B cell (primary cell): ENCODE data around the gene CTSD. TPM values are rescaled to one million over a fixed set of nuclear protein-coding genes. Genes with fewer than 3 reads are reported as not detected.
"Not testable (repeated sequence)": the region's sequence is repeated elsewhere in the genome, so short reads cannot be mapped to it uniquely, and the experiment has no call there.

Experiments used
- ATAC-seq: fragments of 200-7000 bp; cut with Tn5 transposase; one replicate; pipeline ENCODE4 v1.10.0; 2021; ENCODE audit warnings: low read depth, mild to moderate bottlenecking, moderate number of reproducible peaks, moderate library complexity
- CTCF ChIA-PET: fragments of 350-600 bp; sonication (Branson Sonifier 250); formaldehyde crosslinking; loops from one replicate; lab custom pipeline; 2021; ENCODE audit warnings: antibody characterized with exemption, inconsistent platforms; lab: Charles Lee
- POLR2A ChIA-PET: fragments of 350-600 bp; sonication (Branson Sonifier 250); formaldehyde crosslinking; loops from one replicate; lab custom pipeline; 2021; ENCODE audit warnings: antibody characterized with exemption; lab: Charles Lee
- DNase-seq: peaks from one replicate; pipeline ENCODE4 v3.0.0; 2013
- H2AFZ ChIP-seq: 2 replicates; pipeline ENCODE4 v1.6.1; 2012; ENCODE audit warnings: mild to moderate bottlenecking, low read depth, low read length; ENCODE audit not compliant: insufficient read depth, poor library complexity, severe bottlenecking
- H3K27ac ChIP-seq, 2 donors: 1 replicate in 1 of 2; 2 replicates in 1 of 2; pipeline ENCODE4 v1.5.1; 2012 to 2013; ENCODE audit warnings: low read length in 2 of 2, mild to moderate bottlenecking in 2 of 2, moderate library complexity in 1 of 2
- H3K27me3 ChIP-seq, 4 experiments: fragments of 200-600 bp in 1 of 4; sonication (generic) in 1 of 4; replicated peaks in 1 of 4; 1 replicate in 2 of 4; 2 replicates in 2 of 4; pipeline versions ENCODE4 v1.6.1 to v1.7.0; 2013 to 2016; ENCODE audit warnings: low read length in 3 of 4, mild to moderate bottlenecking in 2 of 4, mixed read lengths in 1 of 4, moderate library complexity in 1 of 4; ENCODE audit not compliant: insufficient read depth in 4 of 4, control insufficient read depth in 3 of 4; ENCODE audit errors: control extremely low read depth in 1 of 4
- H3K36me3 ChIP-seq, 2 experiments: replicated peaks in 1 of 2; 1 replicate in 1 of 2; 2 replicates in 1 of 2; pipeline versions ENCODE4 v1.6.1 to v1.7.1; 2013; ENCODE audit warnings: low read length in 1 of 2; ENCODE audit not compliant: insufficient read depth in 2 of 2, control insufficient read depth in 1 of 2; ENCODE audit errors: control extremely low read depth in 1 of 2, extremely low read depth in 1 of 2
- H3K4me1 ChIP-seq, 2 donors: fragments of 200-600 bp in 1 of 2; sonication (generic) in 1 of 2; 1 replicate in 1 of 2; 2 replicates in 1 of 2; pipeline versions ENCODE4 v1.5.1 to v1.6.1; 2013 to 2017; ENCODE audit warnings: low read length in 2 of 2; ENCODE audit not compliant: control insufficient read depth in 2 of 2, insufficient read depth in 2 of 2
- H3K4me2 ChIP-seq: replicated peaks from 2 replicates; pipeline ENCODE3; 2012; ENCODE audit warnings: mild to moderate bottlenecking, low read depth, low read length; ENCODE audit not compliant: poor library complexity, severe bottlenecking
- H3K4me3 ChIP-seq, 5 experiments: fragments of 200-600 bp in 1 of 5; sonication (generic) in 1 of 5; 1 replicate in 3 of 5; 2 replicates in 2 of 5; pipeline versions ENCODE4 v1.5.1 to v1.7.0; 2011 to 2016; ENCODE audit warnings: low read length in 4 of 5, mild to moderate bottlenecking in 4 of 5, low read depth in 2 of 5, control low read depth in 1 of 5, moderate library complexity in 1 of 5; ENCODE audit not compliant: insufficient read depth in 1 of 5; ENCODE audit errors: control extremely low read depth in 1 of 5, extremely low read depth in 1 of 5
- H3K79me2 ChIP-seq: fragments of 200-600 bp; sonication (generic); one replicate; pipeline ENCODE4 v1.6.0; 2016; ENCODE audit warnings: low read length; ENCODE audit not compliant: control insufficient read depth, insufficient read depth
- H3K9ac ChIP-seq: fragments of 200-600 bp; sonication (generic); 2 replicates; pipeline ENCODE4 v1.6.1; 2017; ENCODE audit warnings: mild to moderate bottlenecking, low read length, moderate library complexity
- H3K9me3 ChIP-seq, 3 donors: one replicate each; pipeline versions ENCODE4 v1.6.1 to v1.7.1; 2013; ENCODE audit warnings: low read length in 2 of 3; ENCODE audit not compliant: control insufficient read depth in 2 of 3, insufficient read depth in 1 of 3; ENCODE audit errors: control extremely low read depth in 1 of 3
- H4K20me1 ChIP-seq: 2 replicates; pipeline ENCODE4 v1.6.0; 2012; ENCODE audit warnings: mild to moderate bottlenecking, low read length; ENCODE audit not compliant: insufficient read depth, control insufficient read depth, poor library complexity, severe bottlenecking
- H3K27ac Mint-ChIP-seq: one replicate; pipeline ENCODE4 v1.8.0; 2021; ENCODE audit warnings: mixed read lengths
- H3K27me3 Mint-ChIP-seq: one replicate; pipeline ENCODE4 v1.8.0; 2021; ENCODE audit warnings: mixed read lengths
- H3K4me1 Mint-ChIP-seq: one replicate; pipeline ENCODE4 v1.8.0; 2021; ENCODE audit warnings: mixed read lengths
- H3K4me3 Mint-ChIP-seq: one replicate; pipeline ENCODE4 v1.8.0; 2021; ENCODE audit warnings: mixed read lengths
- H3K9me3 Mint-ChIP-seq: one replicate; pipeline ENCODE4 v1.8.0; 2022; ENCODE audit warnings: mixed read lengths; ENCODE audit not compliant: insufficient read depth
- EZH2 ChIP-seq: IDR thresholded peaks from 2 replicates; pipeline ENCODE4 v1.6.1; 2012; ENCODE audit warnings: borderline replicate concordance, low read depth, mild to moderate bottlenecking, moderate library complexity, low read length; ENCODE audit not compliant: insufficient read depth, poor library complexity, severe bottlenecking
- WGBS: methylation state at CpG from one replicate; pipeline ENCODE4 v1.1.5; 2013; ENCODE audit warnings: missing lambda C conversion rate; ENCODE audit not compliant: insufficient coverage; 5-methylcytosine and 5-hydroxymethylcytosine counted together
- intact Hi-C: fragments of 100-400 bp; cut with micrococcal nuclease; formaldehyde crosslinking; loops from one replicate; pipeline ENCODE4 v1.10.0; 2022
- polyA minus RNA-seq: library from RNA; depleted of rRNA, polyadenylated mRNA; stranded (reverse); fragments of >200 nt; gene quantifications from 2 replicates; pipeline ENCODE4 v1.2.3, GENCODE V29; 2012
- polyA plus RNA-seq: library from polyadenylated mRNA; depleted of rRNA; stranded (reverse); fragments of >200 nt; gene quantifications from 2 replicates; pipeline ENCODE4 v1.2.3, GENCODE V29; 2012
- total RNA-seq, 2 donors: library from RNA; stranded (reverse); fragments of 120-200 nt in 1 of 2; gene quantifications; 1 replicate in 1 of 2; 2 replicates in 1 of 2; pipeline versions ENCODE4 v1.2.3 to v1.2.4, GENCODE V29; 2013 to 2022
- TF ChIP-seq, protein P1 (sequence below): fragments of 200-600 bp; IDR thresholded peaks from one replicate; pipeline ENCODE4 v1.8.0; 2022; ENCODE audit warnings: antibody characterized with exemption, mild to moderate bottlenecking

CTSD gene
- total RNA-seq, result 80.4 and 83.5 TPM in 2 replicates
- total RNA-seq (2013), result 34.7 TPM
- polyA plus RNA-seq, result 33.5 and 42.2 TPM in 2 replicates
- polyA minus RNA-seq, result 37.8 and 61.1 TPM in 2 replicates

DNA sequence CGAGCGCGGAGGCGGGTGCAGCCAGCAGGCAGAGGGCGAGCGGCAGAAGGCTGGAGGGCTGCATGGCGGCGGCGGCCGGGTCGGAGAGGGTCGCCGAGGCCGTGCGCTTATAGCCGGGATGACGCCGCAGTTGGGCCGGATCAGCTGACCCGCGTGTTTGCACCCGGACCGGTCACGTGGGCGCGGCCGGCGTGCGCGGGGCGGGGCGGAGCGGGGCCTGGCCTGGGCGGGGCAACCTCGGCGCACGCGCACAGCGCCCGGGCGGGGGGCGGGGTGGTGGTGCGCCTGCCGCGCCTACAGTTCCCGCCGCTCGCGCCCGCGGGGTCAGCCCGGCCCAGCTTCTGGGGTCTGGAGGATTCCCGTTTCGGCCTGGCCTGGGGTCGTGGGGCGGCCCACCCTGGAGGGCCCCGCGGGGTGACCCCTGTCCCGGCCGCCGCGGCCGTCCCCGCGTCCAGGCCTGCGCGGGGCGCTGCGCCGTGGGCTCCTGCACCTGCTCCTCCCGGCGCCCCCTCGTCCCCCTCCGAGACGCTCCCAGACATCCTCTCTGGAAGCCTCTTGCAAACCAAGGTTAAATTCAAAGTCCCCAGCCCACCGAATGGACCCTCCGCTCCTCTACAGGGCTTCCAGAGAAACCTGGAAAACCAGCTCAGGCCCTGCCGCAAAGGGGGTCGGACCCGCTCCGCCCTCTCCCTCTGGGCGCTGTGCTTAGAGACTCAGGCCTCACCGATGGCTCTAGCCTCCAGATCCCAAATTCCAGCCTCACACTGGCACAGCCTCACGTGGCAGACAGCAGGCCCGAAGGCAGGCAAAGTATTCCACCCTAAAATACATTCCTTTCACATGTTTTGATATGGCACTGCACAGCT is at the start of gene CTSD:
CTSD (minus strand) TSS at position 132 of the 866 bp plus-strand sequence; CDS start at position 64, 68 bp downstream.
- DNase-seq (peak; percentile 88), ATAC-seq (peak; percentile 94)
- peak within 1 kb of the TSS; percentile 16 to 80 (median 71) for H3K4me3 ChIP-seq
- peak within 1 kb of the TSS; percentile 81 for H3K9ac ChIP-seq
- peaks cover 14% of the 10 kb centered on the region for H3K4me1 Mint-ChIP-seq
- peak within 1 kb of the TSS; percentile 99 for H3K4me2 ChIP-seq
- H3K27me3 ChIP-seq, result peaks cover 0 to 4% (median 0%) of the 10 kb centered on the region in 4 experiments
- 3% methylated on average over 85 of the region's 85 CpGs for WGBS
- H3K27ac ChIP-seq, result peak within 1 kb of the TSS in 1 of 2 donors; percentile 62
- no peaks in the 10 kb centered on the region for H3K9me3 ChIP-seq
- intact Hi-C loops, result loop anchor here (5.0 to 10.0 kb wide), 2 partner anchors 81 to 1228 kb away; partner anchors contain the start of gene NAP1L4
- CTCF ChIA-PET, result interaction anchor here (0.5 to 1.1 kb wide), 3 partner anchors 70 to 636 kb away, joined by 3 to 4 read pairs (median 3); partner anchors contain the start of gene TSSC4
- TF ChIP-seq, protein P1, sequence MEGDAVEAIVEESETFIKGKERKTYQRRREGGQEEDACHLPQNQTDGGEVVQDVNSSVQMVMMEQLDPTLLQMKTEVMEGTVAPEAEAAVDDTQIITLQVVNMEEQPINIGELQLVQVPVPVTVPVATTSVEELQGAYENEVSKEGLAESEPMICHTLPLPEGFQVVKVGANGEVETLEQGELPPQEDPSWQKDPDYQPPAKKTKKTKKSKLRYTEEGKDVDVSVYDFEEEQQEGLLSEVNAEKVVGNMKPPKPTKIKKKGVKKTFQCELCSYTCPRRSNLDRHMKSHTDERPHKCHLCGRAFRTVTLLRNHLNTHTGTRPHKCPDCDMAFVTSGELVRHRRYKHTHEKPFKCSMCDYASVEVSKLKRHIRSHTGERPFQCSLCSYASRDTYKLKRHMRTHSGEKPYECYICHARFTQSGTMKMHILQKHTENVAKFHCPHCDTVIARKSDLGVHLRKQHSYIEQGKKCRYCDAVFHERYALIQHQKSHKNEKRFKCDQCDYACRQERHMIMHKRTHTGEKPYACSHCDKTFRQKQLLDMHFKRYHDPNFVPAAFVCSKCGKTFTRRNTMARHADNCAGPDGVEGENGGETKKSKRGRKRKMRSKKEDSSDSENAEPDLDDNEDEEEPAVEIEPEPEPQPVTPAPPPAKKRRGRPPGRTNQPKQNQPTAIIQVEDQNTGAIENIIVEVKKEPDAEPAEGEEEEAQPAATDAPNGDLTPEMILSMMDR, result peak; percentile 8
- no peak for TF ChIP-seq EZH2
- peak within 1 kb of the TSS; percentile 98 for H2AFZ ChIP-seq
- peaks cover 0 to 2% of the 10 kb centered on the region in 2 experiments for H3K36me3 ChIP-seq
- H4K20me1 ChIP-seq, result peaks cover 22% of the 10 kb centered on the region
- H3K27me3 Mint-ChIP-seq, result no peaks in the 10 kb centered on the region
- H3K4me3 Mint-ChIP-seq, result peak within 1 kb of the TSS; percentile 91
- peaks cover 19% of the 10 kb centered on the region for H3K79me2 ChIP-seq
- peak within 1 kb of the TSS; percentile 88 for H3K27ac Mint-ChIP-seq
- peaks cover 13 to 26% of the 10 kb centered on the region in 2 donors for H3K4me1 ChIP-seq
- no peaks in the 10 kb centered on the region for H3K9me3 Mint-ChIP-seq
- POLR2A ChIA-PET, result interaction anchor here (1.2 kb wide), 1 partner anchor 118 kb away, joined by 3 read pairs; no protein-coding TSS in a partner anchor

DNA sequence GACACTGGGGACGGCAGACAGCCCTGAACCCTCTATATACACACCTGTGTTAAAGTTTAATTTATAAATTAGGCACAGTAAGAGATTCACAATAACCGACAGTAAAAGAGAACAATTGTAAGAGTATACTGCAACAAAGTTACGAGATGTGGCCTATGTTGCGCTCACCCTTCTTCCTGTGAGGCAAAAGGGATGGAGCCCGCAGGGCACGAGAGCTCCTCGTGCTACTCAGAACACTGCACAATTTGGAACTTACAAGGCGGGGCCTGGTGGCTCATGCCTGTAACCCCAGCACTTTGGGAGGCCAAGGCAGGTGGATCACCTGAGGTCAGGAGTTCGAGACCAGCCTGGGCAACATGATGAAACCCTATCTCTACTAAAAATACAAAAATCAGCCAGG is 49.6 kb upstream of the CTSD start:
- H3K27me3 ChIP-seq, POLR2A ChIA-PET: not testable (repeated sequence)

More for the DNA sequence above, 49.6 kb upstream of the CTSD start:
- H3K27ac Mint-ChIP-seq, H3K27ac ChIP-seq, H3K4me3 ChIP-seq, H3K9me3 Mint-ChIP-seq, H3K79me2 ChIP-seq, H3K4me3 Mint-ChIP-seq, H4K20me1 ChIP-seq, H3K4me2 ChIP-seq, H3K9ac ChIP-seq, intact Hi-C loops, H3K36me3 ChIP-seq, CTCF ChIA-PET, H3K4me1 ChIP-seq, H3K4me1 Mint-ChIP-seq, H2AFZ ChIP-seq, DNase-seq, H3K9me3 ChIP-seq, ATAC-seq: not testable (repeated sequence)
- H3K27me3 Mint-ChIP-seq, result peaks cover 29% of the 10 kb centered on the region
- WGBS, result 99% methylated on average over 6 of the region's 9 CpGs
